GM21390 (cell line): ENCODE results near the gene ZNF474.

Experiments
- ATAC-seq: cut with Tn5 transposase; IDR thresholded peaks from one replicate; pipeline ENCODE4 v1.9.1; 2021; ENCODE audit not compliant: unreplicated experiment

ZNF474 gene

GRCh38 chr5:122152266-122152900, 23.0 kb downstream of the ZNF474 start:
- no peak for ATAC-seq

GRCh38 chr5:122153230-122153629, 23.9 kb downstream of the ZNF474 start:
- no peak for ATAC-seq

GRCh38 chr5:122153774-122154173, 24.4 kb downstream of the ZNF474 start:
- no peak for ATAC-seq

- ATAC-seq, result no peak
Measured at GRCh38 chr5:122154491-122154890, 25.1 kb downstream of the ZNF474 start.

GRCh38 chr5:122154910-122155309, 25.6 kb downstream of the ZNF474 start:
- no peak for ATAC-seq

GRCh38 chr5:122155546-122155945, 26.2 kb downstream of the ZNF474 start:
- no peak for ATAC-seq

- ATAC-seq, result no peak
Measured at GRCh38 chr5:122156724-122157325, 27.5 kb downstream of the ZNF474 start.

- no peak for ATAC-seq
Measured at GRCh38 chr5:122162100-122162638, 32.8 kb downstream of the ZNF474 start.

- ATAC-seq, result no peak
Measured at GRCh38 chr5:122163121-122164069, 34.0 kb downstream of the ZNF474 start.

GRCh38 chr5:122164070-122164435, 34.7 kb downstream of the ZNF474 start:
- no peak for ATAC-seq

GRCh38 chr5:122164831-122165558, 35.6 kb downstream of the ZNF474 start:
- no peak for ATAC-seq

GRCh38 chr5:122165559-122166078, 36.3 kb downstream of the ZNF474 start:
- ATAC-seq, result no peak

- ATAC-seq, result no peak
Measured at GRCh38 chr5:122169350-122170103, 40.2 kb downstream of the ZNF474 start.

GRCh38 chr5:122170620-122171019, 41.3 kb downstream of the ZNF474 start:
- no peak for ATAC-seq

GRCh38 chr5:122172207-122172606, 42.9 kb downstream of the ZNF474 start:
- no peak for ATAC-seq

GRCh38 chr5:122173474-122174415, 44.4 kb downstream of the ZNF474 start:
- ATAC-seq, result no peak

- ATAC-seq, result no peak
Measured at GRCh38 chr5:122175091-122175490, 45.7 kb downstream of the ZNF474 start.

- no peak for ATAC-seq
Measured at GRCh38 chr5:122175852-122176251, 46.5 kb downstream of the ZNF474 start.

- no peak for ATAC-seq
Measured at GRCh38 chr5:122177161-122177560, 47.8 kb downstream of the ZNF474 start.
